Measurements from ENCODE around the gene SERPINB12. TPM values are rescaled to one million over a fixed set of nuclear protein-coding genes. Genes with fewer than 3 reads are reported as not detected.
A peak's percentile ranks its signal among the peaks of the same experiment; 100 is the strongest.

Gene SERPINB12, protein sequence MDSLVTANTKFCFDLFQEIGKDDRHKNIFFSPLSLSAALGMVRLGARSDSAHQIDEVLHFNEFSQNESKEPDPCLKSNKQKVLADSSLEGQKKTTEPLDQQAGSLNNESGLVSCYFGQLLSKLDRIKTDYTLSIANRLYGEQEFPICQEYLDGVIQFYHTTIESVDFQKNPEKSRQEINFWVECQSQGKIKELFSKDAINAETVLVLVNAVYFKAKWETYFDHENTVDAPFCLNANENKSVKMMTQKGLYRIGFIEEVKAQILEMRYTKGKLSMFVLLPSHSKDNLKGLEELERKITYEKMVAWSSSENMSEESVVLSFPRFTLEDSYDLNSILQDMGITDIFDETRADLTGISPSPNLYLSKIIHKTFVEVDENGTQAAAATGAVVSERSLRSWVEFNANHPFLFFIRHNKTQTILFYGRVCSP
- total RNA-seq, result not detected in 2 replicates
- long read RNA-seq, result 0 reads

GRCh38 chr18:63542069-63542468, at the start of gene SERPINB12:
Gene SERPINB12 (plus strand): TSS chr18:63542369. CDS start chr18:63556160, 13,791 bp downstream.
- no peaks in the 10 kb centered on the region for H3K4me1 Mint-ChIP-seq (ENCODE audit: low read depth)
- no peaks in the 10 kb centered on the region for H3K9me3 Mint-ChIP-seq (ENCODE audit: low read depth)
- no peaks in the 10 kb centered on the region for H3K27me3 Mint-ChIP-seq
- TF ChIP-seq, protein P1, sequence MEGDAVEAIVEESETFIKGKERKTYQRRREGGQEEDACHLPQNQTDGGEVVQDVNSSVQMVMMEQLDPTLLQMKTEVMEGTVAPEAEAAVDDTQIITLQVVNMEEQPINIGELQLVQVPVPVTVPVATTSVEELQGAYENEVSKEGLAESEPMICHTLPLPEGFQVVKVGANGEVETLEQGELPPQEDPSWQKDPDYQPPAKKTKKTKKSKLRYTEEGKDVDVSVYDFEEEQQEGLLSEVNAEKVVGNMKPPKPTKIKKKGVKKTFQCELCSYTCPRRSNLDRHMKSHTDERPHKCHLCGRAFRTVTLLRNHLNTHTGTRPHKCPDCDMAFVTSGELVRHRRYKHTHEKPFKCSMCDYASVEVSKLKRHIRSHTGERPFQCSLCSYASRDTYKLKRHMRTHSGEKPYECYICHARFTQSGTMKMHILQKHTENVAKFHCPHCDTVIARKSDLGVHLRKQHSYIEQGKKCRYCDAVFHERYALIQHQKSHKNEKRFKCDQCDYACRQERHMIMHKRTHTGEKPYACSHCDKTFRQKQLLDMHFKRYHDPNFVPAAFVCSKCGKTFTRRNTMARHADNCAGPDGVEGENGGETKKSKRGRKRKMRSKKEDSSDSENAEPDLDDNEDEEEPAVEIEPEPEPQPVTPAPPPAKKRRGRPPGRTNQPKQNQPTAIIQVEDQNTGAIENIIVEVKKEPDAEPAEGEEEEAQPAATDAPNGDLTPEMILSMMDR (IDR thresholded peaks at IDR 0.05; ENCODE audit: unreplicated experiment), result no peak
- H3K36me3 Mint-ChIP-seq (ENCODE audit: insufficient read depth), result no peaks in the 10 kb centered on the region
- no peak for DNase-seq (ENCODE audit: low spot score, unreplicated experiment)
- peak within 1 kb of the TSS; percentile 35 for H3K27ac Mint-ChIP-seq
- H3K4me3 Mint-ChIP-seq (ENCODE audit: low read depth), result no peak within 1 kb of the TSS

DNA sequence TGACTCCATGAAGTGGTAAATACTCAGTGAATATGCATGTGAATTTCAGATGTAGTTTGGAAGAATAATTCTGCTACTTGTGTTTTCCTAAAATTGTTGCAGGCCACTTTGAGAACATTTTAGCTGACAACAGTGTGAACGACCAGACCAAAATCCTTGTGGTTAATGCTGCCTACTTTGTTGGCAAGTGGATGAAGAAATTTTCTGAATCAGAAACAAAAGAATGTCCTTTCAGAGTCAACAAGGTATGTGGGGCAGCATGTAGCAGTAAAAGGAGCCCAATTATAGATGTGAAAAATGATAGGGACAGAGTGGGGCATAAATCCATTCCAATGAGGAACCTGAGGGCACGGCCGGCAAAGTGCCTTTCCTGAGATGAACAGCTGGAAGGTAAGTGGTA, 49.3 kb upstream of the SERPINB12 start:
- DNase-seq (ENCODE audit: low spot score, unreplicated experiment), result no peak
- Mint-ChIP-seq H3K4me1 (ENCODE audit: low read depth) (no peaks in the 10 kb centered on the region), H3K9me3 (ENCODE audit: low read depth) (no peaks in the 10 kb centered on the region), H3K27ac (no peak overlapping the region), H3K27me3 (peaks cover 2% of the 10 kb centered on the region), H3K4me3 (ENCODE audit: low read depth) (no peak overlapping the region), H3K36me3 (ENCODE audit: insufficient read depth) (no peaks in the 10 kb centered on the region)
- TF ChIP-seq, protein P1 (IDR thresholded peaks at IDR 0.05; ENCODE audit: unreplicated experiment), result no peak

DNA sequence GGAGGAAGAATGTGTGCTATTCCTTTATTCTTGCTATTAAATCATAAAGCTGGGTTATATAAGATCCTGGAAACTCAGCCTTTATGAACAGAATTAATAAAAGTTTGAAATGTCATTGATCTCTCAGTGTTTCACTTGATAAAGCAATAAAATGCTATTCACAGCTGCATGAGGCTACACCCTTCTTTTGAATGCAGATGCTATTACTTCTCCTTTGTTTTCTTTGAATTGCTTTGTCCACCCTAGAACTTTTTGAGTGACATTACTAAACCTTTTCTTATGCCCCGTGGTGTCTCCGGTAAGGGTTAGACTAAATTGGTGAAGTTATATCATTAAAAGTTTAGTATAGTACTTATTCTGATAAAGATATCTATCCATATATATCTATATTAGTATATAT, 46.5 kb upstream of the SERPINB12 start:
- H3K9me3 Mint-ChIP-seq (ENCODE audit: low read depth), result no peaks in the 10 kb centered on the region
- no peaks in the 10 kb centered on the region for H3K4me1 Mint-ChIP-seq (ENCODE audit: low read depth)
- H3K27ac Mint-ChIP-seq, result no peak overlapping the region
- no peaks in the 10 kb centered on the region for H3K27me3 Mint-ChIP-seq
- TF ChIP-seq, protein P1 (IDR thresholded peaks at IDR 0.05; ENCODE audit: unreplicated experiment), result no peak
- H3K4me3 Mint-ChIP-seq (ENCODE audit: low read depth), result no peak overlapping the region
- DNase-seq (ENCODE audit: low spot score, unreplicated experiment), result no peak
- H3K36me3 Mint-ChIP-seq (ENCODE audit: insufficient read depth), result no peaks in the 10 kb centered on the region

- Mint-ChIP-seq H3K9me3 (ENCODE audit: low read depth) (no peaks in the 10 kb centered on the region), H3K4me1 (ENCODE audit: low read depth) (no peaks in the 10 kb centered on the region), H3K27me3 (no peaks in the 10 kb centered on the region), H3K27ac (no peak overlapping the region), H3K4me3 (ENCODE audit: low read depth) (no peak overlapping the region), H3K36me3 (ENCODE audit: insufficient read depth) (no peaks in the 10 kb centered on the region)
- no peak for DNase-seq (ENCODE audit: low spot score, unreplicated experiment)
- TF ChIP-seq, protein P1 (IDR thresholded peaks at IDR 0.05; ENCODE audit: unreplicated experiment), result peak; percentile 49
These were observed 36.4 kb upstream of the SERPINB12 start for GRCh38 chr18:63505566-63506335.

DNA sequence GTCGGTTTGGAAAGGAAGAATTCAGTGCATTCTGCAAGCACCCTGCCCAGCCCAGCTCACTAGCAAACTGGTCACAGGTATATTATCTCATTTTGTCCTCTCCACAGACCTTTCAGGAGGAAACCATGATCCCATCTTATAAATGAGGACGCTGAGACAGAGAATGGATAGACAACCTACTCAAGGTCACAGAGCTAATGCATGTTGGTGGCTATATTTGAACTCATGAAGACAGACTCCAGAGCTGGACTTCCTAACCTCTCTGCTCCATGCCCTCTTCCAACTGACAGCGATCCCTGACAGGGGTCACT, 35.9 kb upstream of the SERPINB12 start:
- Mint-ChIP-seq H3K36me3 (ENCODE audit: insufficient read depth) (no peaks in the 10 kb centered on the region), H3K4me1 (ENCODE audit: low read depth) (no peaks in the 10 kb centered on the region), H3K9me3 (ENCODE audit: low read depth) (no peaks in the 10 kb centered on the region), H3K27ac (no peak overlapping the region), H3K4me3 (ENCODE audit: low read depth) (no peak overlapping the region), H3K27me3 (no peaks in the 10 kb centered on the region)
- TF ChIP-seq, protein P1 (IDR thresholded peaks at IDR 0.05; ENCODE audit: unreplicated experiment), result no peak
- DNase-seq (ENCODE audit: low spot score, unreplicated experiment), result no peak

All from progenitor cell of endocrine pancreas (in vitro differentiated cells).